Fibroblast of villous mesenchyme (primary cell): ENCODE results near the gene CCDC50. TPM values are rescaled to one million over a fixed set of nuclear protein-coding genes. Genes with fewer than 3 reads are reported as not detected.

Experiments used
- DNase-seq: peaks from one replicate; pipeline ENCODE4 v3.0.0-alpha.2; 2010; ENCODE audit warnings: low read depth
- H3K4me3 ChIP-seq: 2 replicates; pipeline ENCODE4 v1.5.1; 2011; ENCODE audit warnings: low read depth, mild to moderate bottlenecking, low read length
- total RNA-seq: library from RNA; depleted of rRNA; stranded (reverse); fragments of >200 nt; gene quantifications from 2 replicates; pipeline ENCODE4 v1.2.3, GENCODE V29; 2012
- TF ChIP-seq, protein P1 (sequence below): IDR thresholded peaks from 2 replicates; pipeline ENCODE4 v1.5.1; 2012; ENCODE audit warnings: low read depth, mild to moderate bottlenecking, low read length; ENCODE audit not compliant: insufficient read depth

CCDC50 gene
- total RNA-seq, 1 donor: 102 TPM

DNA sequence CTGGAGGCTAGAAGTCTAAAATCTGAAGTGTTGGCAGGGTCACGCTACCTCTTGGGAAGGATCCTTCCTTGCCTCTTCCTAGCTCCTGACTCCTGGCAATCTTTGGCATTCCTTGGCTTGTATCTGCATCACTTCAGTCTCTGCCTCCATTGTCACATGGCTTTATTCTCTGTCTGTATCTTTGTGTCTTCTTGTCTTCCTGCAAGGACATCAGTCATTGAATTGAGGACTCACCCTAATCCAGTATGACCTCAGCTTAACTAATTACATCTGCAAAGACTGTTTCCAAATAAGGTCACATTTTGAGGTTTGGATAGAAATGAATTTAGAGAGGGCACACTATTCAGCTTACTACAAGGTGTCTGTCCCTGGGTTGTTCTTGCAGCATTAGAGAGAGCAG lies 32.3 kb downstream of the CCDC50 start:
- H3K4me3 ChIP-seq: no peak overlapping the region
- no peak for DNase-seq

DNA sequence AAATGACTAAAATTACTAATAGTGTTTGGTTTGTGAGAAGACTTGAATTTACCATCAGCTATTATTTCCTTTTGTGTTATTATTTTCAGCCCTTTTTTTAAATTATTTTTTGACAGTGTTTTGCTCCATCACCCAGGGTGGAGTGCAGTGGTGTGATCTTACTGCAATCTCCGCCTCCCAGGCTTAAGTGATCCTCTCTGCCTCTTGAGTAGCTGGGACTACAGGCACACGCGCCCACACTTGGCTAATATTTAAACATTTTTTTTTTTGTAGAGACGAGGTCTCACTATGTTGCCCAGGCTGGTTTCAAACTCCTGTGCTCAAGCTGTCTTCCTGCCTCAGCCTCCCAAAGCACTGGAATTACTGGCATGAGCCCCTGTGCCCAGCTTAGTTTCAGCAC lies 32.8 kb downstream of the CCDC50 start:
- no peak overlapping the region for H3K4me3 ChIP-seq
- no peak for DNase-seq
- TF ChIP-seq, protein P1, sequence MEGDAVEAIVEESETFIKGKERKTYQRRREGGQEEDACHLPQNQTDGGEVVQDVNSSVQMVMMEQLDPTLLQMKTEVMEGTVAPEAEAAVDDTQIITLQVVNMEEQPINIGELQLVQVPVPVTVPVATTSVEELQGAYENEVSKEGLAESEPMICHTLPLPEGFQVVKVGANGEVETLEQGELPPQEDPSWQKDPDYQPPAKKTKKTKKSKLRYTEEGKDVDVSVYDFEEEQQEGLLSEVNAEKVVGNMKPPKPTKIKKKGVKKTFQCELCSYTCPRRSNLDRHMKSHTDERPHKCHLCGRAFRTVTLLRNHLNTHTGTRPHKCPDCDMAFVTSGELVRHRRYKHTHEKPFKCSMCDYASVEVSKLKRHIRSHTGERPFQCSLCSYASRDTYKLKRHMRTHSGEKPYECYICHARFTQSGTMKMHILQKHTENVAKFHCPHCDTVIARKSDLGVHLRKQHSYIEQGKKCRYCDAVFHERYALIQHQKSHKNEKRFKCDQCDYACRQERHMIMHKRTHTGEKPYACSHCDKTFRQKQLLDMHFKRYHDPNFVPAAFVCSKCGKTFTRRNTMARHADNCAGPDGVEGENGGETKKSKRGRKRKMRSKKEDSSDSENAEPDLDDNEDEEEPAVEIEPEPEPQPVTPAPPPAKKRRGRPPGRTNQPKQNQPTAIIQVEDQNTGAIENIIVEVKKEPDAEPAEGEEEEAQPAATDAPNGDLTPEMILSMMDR: no peak

More for the DNA sequence above, 32.3 kb downstream of the CCDC50 start:
- TF ChIP-seq, protein P1: no peak

DNA sequence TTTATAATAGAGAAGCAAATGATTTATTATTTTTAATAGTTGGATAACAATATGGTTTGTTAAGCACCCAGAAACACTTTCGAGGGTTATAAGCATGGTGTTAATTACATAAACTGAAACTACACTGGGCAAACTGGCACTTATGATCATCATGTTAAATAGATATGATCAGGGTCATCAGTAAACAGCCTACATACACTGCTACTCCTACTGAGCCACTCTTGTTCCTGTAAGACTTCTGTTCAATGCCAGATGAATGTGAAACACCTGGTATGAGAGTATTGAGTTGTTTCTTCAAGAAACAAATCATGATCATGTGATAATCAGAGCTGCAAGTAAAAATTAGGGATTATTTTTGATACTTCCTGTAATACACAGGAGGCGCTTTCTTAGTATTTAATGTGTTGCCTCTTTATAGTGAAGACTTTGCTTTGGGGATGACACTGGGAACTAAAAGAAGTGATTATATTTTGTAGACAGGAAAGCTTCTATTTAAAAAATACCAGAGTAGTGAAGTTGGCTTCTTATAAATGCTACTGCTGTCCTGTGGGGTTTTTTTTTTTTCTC lies 33.4 kb downstream of the CCDC50 start:
- no peak overlapping the region for H3K4me3 ChIP-seq
- TF ChIP-seq, protein P1: no peak
- no peak for DNase-seq

DNA sequence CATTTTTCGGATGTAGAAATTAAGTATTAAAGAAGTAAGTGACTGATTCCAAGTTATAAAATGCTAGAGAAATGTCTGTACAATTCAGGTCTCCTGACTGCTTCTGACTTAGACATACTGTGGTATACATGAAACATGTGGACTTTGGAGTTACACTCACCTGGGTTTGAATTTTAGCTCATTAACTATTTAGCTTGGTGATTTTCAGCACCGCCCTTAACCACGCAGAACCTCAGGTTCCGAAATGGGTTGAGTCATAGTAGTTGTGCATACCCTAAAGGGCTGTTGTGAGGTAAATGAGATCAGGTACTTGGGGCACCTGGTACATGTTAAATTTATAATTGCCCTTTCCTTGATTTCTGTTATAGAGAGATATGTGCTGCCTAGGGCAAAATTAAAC lies 34.0 kb downstream of the CCDC50 start:
- TF ChIP-seq, protein P1: no peak
- H3K4me3 ChIP-seq: no peak overlapping the region
- DNase-seq: no peak

DNA sequence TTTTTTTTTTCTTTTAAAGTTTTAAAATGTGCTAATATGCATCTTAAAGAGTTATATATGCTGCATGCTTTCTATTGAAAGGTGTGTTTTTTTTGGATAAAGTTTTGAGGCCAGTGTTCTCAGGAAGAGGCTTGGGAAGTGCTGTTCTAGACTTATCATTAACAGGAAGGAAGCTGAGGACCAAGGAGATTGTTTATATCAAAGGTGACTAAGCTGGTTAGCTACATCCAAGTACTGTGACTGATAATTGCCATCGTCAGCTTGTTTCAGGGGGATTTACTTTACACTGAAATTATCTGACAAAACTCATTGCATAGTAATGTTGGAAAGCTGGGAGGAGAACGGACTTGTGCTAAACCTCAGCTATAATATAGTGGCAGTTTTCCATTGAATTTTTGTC lies 37.5 kb downstream of the CCDC50 start:
- TF ChIP-seq, protein P1: no peak
- no peak overlapping the region for H3K4me3 ChIP-seq
- DNase-seq: peak; percentile 58

DNA sequence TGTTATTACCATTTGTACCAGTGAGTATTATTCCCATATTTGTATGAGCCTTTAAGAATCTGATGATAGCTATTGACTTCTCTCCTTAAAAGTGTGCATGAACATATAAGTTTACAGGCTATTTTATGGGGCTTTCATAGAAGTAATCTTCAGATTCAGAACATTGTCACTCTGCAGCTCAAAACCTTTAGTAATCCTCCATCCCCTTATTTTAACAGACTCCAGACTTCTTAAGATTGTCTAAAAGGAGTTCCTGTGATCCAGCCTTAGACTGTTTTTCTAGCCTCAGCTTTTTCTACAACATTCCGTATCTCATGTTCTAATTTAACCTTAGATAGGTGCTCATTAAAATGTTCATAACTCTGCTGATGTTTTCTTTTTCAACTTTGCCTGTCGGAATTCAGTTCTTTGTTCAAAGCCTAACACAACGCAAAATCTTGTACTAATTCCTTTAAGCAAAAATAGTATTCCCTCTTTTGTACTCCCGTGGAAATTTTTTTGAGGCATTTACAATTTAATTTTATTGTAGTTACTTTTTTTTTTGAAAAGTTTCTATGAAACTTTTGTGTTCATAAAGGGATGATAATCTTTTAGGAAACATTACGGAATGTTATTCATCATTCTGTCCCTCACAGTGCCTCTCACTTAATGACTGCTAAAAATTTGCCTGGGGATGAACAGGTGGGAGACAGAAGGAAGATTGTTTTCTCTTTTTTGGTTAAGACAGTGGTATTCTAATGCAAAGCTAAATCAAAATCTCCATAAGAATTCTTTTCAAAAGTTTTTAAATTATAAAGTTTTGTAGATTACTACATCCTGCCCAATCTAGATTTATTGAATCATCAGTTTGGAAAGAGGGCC lies 39.8 kb downstream of the CCDC50 start:
- H3K4me3 ChIP-seq: no peak overlapping the region
- DNase-seq: no peak
- TF ChIP-seq, protein P1: no peak
